ENCODE results near the gene PWP1.

Gene PWP1

DNA sequence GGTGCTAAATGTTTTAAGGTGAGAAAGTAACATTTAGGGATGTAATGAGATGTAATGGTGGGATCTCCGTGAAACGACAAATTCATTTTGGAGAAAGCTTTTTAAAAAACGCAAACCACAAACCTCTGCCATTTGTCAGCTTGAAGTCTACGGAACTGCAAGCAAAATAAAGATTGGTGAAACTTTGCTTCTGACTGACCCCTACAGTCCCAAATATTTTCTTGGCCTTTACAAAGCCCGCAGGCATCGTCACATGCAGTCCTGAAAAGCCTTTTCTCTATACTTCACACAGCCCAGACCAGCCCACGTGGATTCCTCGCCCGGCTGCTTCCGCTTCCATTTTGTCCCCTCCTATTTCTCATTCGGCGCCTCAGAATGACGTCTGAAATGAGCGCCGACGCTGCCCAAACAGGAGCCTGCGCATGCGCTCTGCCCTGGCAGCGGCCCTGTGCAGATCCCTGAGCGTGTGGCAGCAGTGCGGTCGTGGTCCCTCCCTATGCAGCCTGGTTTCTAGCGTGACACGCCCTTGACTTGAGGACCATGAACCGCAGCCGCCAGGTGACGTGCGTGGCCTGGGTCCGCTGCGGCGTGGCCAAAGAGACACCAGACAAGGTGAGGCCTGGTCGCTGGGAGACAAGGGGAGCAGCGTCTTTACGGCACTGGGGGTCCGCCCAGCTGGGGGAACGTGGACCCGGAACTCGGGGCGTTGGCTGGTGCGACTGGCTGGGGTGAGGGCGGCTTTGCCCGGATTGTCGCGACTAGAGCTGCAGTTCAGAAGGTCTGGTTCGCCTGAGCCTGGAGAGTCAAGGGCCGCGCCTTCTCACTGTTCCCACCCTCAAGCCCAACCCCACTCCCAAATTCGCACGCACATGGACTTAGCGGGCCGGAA is at the start of gene PWP1:
PWP1 (plus strand) TSS at position 440 of the 889 bp plus-strand sequence; CDS start at position 541, 101 bp downstream.
- DNase-seq: peak; percentile 81

DNA sequence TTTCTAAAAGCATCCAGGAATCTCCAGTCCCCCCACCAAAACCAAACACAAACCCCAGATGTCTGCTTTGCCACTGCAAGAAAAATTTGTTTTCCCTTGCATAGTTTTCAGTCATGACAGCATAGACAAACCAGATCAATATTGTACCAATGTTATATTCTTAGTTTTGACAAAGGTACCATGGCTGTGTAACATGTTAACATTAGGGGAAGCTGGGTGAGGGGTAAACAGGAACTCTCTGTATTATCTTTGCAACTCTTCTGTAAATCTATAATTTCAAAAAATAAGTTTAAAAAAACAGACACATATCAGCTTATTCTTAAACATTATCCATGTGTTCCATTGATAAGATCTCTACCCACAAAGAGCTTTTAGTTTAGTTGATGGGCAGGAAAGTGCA is 44.4 kb upstream of the PWP1 start:
- no peak for DNase-seq

DNA sequence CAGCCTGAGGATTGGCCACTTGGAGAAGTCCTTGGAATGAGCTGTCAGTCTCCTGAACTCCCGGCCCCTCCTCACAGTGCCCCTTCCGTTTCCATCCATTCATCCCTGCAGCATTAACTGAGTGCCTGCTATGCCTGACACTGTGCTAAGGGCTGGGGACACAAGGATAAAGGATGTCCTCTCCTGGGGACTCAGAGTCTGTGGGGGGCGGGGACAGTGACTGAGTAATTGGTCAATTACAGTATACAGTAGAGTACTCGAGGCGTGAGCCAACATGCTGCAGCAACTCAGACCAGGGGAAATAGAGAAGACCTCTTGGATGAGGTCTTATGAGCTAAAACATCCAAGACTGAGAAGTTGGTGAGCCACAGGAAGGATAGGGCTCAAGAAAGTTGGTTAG is 43.4 kb upstream of the PWP1 start:
- no peak for DNase-seq

DNA sequence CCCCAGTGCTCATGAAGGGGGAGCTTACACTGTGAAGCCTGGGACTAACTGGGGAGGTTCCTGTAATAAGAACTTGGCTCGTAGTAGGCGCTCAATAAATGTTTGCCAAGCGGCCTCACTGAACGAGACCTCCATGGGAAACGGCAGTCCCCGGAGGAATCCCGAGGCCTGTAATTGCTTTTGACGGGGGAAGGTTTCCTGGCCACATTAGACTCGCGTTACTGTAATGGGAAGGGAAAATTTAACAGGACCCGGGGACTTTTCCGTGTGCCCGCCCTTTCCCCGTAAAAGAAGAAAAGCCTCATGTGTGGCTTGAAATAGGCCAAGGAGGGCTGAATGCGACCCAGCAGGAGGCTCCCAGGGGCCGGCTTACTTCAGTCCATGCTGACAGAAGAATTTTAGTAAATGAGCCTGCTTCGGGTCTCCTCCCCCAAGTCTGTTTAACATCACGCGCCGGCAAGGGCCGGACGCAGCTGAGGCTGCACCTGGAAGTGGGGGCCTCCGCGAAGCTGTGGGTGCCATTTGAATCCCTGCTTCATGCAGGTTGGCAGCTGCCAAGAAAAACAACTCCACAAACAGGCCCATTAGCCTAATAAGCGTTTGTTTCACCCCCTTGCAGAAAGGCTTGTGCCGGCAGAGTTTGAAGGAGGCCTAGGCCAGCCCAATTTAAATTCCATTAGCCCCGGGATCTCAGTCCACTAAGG is 39.8 kb upstream of the PWP1 start:
- DNase-seq: no peak

DNA sequence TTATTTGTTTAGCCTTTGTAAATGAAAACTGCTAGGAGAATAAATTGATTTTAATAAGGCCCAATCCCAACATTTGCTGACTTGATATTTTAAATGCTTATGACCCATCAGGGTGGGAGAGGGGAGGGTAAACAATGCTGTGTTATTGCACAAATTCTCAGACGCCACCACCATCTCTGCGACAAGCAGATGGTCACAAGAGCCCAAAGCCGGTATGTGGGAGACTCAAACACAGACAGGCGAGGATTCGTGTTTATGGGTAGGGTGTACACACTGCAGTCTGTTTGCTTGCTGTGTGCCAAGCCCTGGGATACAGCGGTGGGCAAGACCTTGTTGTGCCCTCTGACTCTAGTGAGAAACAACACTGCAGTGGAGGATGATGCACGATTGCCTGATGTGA is 39.2 kb upstream of the PWP1 start:
- no peak for DNase-seq

DNA sequence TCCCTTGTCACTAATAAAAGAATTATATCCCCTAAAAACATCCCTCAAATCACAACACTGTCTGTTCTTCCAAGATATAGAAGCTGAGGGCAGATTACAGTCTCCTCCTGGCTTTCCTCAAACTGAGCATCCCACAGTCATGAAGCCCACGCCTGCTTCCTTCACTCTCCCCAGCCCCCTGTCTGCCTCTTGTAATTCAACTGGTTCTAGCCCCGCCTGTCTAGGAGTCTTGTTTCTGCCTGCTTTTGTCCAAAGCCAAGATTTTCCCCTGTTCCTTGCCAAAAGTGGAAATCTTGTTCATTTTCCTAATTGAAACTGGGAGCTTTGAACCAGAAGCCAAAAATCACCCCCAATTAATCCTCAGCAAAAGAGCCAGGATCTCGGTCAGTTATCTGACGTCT is 35.9 kb upstream of the PWP1 start:
- DNase-seq: no peak

DNA sequence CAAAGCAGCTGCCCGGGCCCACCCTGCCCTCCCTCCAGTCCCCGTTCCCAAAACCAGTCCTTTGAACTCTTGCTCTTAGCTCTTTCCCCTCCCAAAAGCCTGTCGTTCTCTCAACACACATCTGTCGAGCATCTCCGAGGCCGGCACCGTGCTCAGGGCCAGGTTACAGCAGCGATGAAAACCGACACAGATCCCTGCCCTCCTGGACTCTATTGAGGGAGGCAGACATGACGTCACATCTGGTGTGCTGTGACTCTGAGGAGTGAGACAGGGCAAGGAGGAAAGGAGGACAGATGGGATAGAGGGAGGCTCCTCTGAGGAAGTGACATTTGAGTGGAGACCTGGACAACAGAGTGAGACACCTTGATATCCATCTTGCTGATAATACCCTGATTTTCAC is 34.6 kb upstream of the PWP1 start:
- no peak for DNase-seq

DNA sequence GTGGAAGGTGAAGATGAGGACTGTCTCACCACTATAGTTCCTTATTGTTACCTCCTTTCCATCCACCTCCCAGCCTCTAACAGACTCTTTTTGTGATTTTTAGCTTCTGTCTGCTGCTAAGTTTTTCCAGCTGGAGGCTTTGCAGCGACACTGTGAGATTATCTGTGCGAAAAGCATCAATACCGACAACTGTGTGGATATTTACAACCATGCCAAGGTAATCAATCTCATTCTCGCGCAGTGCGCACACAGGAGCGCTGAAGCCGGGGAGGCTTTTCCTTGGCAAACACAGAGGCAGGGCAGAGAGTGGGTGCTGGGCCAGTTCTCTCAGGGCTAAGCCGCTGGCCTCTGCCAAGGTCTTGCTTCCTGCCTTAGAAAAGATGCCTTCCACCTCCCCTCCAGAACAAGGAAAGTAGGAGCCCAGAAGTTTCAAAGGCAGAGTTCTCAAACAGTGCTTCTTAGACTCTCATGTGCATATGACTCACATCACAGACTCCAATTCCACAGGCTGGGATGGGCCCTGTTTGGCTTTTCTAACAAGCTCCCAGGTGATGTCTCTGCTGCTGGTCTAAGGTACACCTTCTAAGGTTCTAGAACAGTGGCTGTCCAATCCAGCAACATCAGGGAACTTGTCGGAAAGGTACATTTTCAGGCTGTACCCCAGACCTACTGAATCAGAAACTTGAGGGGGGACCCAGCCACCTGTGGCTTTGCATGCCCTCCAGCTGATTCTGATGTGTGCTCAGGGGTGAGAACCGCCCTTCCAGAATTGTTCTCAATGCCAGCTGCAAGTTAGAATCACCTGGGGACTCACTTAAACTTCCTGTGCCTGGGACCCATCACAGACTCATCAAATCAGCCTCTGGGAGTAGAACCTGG is 33.8 kb upstream of the PWP1 start:
- DNase-seq: no peak

DNA sequence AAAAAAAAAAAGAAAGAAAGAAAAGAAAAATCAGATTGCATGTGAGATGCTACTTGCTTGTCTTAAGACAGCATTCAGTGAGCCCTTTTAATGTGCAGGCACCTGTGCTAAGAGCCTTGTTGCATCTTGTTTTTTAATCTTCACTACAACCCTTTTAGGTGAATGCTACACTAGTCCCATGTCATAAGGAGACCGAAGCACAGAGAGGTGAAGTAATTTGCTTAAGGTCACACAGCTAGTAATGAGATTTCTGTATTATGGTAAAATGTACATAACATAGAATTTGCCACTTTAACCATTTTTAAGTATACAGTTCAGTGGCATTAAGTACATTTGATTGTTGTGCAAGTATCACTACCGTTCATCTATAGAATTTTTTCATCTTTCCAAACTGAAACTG is 32.1 kb upstream of the PWP1 start:
- DNase-seq: no peak

DNA sequence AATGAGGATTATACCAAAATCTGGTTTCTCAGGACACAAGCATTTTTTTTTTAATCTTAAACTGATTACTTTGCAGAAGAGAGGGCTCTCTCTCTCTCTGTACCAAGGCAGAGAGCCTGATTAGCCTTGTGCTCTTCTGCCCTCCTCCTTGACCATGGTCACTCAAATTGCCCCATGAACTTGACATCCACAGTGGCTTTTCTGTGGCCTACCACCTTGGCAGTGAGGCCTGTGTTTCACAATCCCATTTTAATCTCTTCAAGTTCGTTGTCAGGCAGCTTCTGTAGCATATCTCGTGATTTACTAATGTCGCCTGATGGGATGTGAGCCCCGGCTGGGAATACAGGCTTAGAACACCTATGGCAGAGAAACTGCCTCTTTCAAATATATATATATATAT is 30.7 kb upstream of the PWP1 start:
- no peak for DNase-seq

DNA sequence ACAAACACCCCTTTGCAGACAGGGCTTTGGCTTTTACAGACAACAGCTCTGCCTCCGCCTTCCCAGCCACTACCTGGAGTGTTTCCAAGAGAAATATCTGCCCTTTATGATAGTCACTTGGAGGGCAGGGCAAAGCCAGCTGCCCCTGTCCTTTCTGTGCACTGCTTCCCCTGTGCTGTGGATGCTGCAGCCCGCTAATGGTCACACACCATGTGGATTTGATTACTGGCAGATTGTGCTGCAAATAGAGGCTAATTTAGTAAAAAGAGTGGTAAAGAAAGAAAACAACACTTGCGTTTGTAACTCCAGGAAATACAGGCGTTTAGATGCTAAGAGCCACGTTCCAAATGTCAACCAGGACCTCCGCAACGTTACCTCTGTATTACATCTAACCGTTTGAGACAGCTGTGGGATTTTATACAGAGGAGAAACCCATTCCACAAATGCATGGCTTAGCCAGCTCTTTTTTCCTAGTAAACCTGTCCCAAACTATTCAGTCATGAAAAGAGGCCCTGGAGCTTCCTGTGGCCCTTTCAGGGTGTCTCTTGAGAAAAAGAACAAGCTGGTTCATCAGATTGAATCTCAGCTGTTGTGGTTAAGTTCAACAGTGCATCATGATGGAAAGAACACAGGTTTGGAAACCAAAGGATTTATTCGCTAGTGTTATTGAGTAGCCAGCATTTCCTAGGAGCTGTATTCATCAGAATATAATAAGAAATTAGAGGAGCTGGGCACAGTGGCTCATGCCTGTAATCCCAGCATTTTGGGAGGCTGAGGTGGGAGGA is 30.1 kb upstream of the PWP1 start:
- no peak for DNase-seq

DNA sequence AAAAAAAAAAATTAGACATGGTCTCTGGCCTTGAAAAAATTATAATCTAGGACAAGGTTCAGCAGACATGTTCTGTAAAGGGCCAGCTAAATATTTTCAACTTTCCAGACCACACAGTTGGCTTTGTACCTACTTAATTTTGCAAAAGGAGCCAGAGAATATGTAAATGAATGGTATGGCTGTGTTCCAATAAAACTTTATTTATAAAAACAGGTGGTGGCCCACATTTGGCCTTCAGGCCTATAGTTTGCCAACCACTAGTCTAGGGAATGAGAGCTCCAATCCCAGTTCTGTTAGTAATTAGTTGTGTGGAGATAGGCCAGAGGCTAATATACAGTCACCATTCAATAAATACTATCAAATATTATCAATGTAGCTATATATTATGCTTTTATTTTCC is 29.3 kb upstream of the PWP1 start:
- no peak for DNase-seq

DNA sequence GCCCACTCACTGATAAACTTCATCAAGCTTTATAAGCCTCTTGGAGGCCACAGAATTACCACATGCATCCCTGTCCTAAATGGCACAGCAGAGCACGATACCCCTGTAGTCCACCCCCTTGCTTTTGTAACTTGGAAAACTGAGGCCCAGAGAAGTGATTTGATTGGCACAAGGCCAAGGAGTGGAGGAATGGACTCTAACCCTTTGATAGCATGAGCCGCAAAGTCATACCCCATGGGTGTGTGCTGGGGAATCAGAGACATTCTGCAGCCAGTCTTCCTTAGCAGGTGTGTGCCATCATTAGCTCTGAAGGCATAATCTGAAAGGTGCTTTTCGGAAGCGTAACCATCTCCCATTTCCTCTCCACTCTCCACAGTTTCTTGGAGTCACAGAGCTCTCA is 28.5 kb upstream of the PWP1 start:
- DNase-seq: no peak

DNA sequence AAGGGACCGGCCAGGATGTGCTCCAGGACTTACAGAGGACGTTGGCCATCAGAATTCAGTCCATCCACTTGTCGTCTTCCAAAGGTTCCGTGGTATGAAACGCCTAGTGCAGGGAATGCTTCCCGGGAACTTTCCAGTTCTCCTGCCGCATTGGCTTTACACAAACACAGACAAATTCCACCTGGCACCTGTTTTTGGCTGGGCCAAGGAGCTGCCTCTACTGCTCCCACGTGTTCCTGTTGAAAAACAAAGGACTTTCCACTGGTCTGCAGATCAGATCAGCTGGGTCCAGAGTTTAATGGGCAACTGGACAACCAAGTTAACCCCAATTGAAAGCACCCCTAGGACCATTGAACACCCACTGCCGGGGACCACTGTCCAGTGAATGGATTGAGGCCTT is 28.0 kb upstream of the PWP1 start:
- DNase-seq: no peak

DNA sequence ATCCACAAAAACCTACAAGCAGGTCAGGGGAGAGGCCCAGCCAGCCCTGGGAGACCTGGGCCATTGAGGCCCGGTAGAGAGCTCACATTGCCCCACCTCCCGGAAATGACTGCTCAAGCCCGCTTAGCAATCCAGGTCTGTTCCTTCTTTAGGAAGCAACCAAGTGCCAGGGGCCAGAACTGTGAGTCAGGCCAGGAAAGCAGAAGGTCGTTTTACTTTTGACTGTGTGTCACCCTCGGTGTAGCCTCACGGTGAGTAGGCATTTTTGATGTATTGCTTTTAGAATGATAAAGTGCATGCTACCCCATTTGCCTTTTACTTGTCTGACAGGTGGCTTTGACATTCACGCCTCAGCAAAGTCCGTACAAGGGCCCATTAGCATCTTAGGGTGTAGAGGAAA is 25.4 kb upstream of the PWP1 start:
- DNase-seq: no peak

DNA sequence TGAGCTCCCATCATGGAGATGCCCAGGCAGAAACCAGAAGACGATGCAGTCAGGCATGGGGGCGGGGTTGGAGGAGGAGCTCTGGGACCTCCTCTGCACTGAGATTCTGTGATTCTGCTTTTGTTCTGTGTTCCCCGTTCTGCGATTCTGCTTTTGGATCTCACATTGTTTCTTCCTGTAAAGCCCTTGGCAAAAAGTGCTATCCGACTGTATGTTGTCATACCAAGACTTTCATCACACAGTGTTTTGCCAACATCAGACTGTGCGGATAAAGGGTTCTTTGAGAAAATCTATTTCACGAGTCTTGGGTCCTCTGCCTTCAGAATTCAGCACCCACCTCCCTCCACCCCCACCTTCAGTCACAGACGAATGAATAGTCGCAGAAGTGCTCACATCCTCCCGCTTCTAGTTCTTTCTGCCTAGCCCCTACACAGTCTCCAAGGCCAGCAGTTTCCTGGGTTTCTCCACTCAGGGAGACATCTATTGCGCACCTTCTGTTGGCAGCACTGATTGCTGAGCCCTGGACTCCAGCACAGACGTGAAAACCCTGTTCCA is 24.7 kb upstream of the PWP1 start:
- DNase-seq: no peak

DNA sequence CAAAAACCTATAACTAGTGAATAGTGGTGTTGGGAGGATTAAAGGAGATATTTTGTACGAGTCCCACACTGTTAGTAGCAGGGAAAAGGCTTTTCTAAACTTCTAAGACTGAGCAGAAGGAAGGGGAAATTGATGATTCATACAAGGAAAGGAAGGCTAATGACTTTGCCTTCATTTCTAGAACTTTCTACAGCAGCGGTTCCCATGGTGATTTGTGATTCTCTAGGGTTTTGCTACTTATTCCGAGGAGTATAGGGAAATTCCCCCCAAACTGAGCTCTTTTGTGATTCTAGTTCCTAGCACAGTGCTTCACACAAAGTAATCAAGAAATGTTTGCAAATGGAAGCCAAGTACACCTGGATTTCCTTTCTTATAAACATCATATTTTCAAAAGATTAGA is 23.8 kb upstream of the PWP1 start:
- no peak for DNase-seq

DNA sequence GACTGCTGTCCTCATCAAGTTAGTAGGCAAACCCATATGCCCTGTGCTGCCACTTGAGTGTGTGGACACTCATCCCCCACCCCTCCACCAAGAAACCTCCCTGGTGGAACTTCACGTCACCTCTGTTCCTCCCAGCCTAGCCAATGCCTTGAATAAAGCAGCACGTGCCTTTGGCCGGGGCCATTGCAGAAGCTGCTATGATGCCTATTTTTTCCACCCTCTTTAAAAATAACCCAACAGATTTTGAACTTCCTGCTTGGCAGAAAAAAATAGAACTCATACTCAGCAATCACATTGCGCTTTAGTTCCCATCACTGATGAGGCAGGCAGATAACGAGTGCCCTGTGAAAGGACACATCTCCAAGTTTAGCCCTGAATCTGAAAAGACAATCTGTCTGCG is 23.1 kb upstream of the PWP1 start:
- DNase-seq: no peak

DNA sequence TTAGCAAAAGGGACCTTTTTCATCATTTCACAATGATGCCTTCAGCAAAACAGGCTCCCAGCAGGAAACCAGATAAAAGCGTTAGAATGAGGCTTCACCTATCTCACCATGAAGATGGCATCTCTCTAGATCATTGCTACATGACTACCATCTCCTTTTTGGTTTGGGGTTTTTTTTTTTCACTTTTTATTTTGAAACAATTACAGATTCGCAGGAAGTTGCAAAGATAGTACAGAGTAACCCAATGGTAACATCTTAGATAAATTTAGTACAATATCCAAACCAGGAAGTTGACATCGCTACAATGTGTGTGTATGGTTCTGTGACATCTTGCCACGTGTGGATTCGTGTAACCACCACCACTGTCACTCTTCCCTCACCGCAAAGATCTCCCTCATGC is 22.3 kb upstream of the PWP1 start:
- no peak for DNase-seq

DNA sequence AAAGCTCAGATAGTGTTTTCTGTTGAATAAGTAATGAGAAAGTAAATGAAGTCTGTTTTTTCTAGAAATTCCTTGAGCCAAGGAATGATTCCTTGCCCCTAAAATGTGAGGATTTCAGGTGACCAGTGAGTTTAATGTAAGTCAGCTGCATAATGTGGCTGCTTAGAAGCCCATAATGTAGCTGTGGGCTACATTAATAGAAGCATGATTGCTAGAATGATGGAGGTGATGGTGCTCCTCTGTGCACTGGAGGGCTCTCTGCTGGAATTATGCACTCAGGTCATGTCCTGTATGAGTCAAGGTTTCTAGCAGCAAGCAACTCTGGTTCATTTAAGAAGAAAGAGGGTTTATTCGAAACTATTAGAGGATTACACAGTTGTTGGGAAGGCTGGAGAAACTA is 19.6 kb upstream of the PWP1 start:
- no peak for DNase-seq

DNA sequence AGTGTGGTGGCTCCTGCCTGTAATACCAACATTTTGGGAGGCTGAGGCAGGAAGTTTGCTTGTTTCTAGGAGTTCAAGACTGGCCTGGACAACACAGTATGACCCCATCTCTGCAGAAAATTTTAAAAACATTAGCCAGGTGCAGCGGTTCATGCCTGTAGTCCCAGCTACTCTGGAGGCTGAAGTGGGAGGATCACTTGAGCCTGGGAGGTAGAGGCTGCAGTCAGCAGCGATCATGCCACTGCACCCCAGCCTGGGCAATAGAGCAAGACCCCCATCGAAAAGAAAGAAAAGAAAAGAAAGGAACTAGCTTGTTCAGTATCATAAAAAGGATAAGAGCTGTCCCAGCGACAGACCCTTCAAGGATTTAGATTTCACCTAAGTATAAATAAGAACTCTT is 18.1 kb upstream of the PWP1 start:
- DNase-seq: no peak

DNA sequence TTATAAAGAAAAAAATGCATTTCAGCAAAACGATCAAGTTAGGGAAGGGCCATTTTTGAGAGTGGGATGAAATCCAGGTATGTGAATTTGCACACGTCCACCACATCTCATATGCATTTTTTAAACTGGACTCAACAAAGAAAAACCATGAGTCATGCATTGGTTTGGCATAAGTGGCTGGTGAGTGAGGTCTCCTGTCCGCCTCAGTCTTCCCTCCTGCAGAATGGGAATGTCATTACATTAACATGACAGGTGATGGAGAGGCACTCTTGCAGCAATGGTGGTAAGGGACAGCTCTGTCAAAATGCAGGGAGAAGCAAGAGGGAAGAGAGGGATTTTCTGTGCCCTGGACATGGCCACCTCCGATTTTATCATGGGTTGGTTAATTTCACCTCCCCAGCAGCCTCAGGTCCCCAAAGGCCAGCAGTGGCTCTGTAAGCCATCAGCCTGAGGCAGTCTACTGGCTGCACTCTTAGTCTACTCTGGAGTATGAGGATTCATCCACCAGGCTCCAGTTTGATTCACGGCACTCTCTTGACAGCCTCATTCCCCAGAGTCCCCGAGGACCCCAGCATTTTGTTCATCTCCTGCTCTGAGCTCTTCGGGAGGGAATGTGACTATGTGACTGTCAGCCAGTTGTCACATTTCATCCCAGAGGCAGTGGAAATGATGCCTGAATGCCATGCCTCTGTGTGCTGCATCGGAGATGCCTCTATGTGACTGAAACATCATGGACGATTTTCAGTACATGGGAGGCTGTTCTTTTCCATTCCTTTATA is 17.1 kb upstream of the PWP1 start:
- DNase-seq: no peak

Data from NCI-H446 treated with DMSO at 0.1 percent for 48 hours (cell line).